G401.6 (cell line): Measurements from ENCODE around the gene TFDP1.
"Not testable (repeated sequence)": the region's sequence is repeated elsewhere in the genome, so short reads cannot be mapped to it uniquely, and the experiment has no call there.

Experiments used
- FAIRE-seq: peaks from 2 replicates; lab custom pipeline; 2012; peaks lifted over from hg19 to GRCh38; lab: Jason Lieb, UNC

The TFDP1 gene

GRCh38 chr13:113567681-113568080, 16.9 kb upstream of the TFDP1 start:
- no peak for FAIRE-seq

- FAIRE-seq = no peak
Observed at GRCh38 chr13:113573065-113573464, 11.5 kb upstream of the TFDP1 start.

GRCh38 chr13:113576597-113576996, 8.0 kb upstream of the TFDP1 start:
- no peak for FAIRE-seq

GRCh38 chr13:113577881-113578435, 6.6 kb upstream of the TFDP1 start:
- FAIRE-seq = no peak

- no peak for FAIRE-seq
Observed at GRCh38 chr13:113579686-113580085, 4.9 kb upstream of the TFDP1 start.

GRCh38 chr13:113581871-113582270, 2.7 kb upstream of the TFDP1 start:
- FAIRE-seq = no peak

GRCh38 chr13:113582841-113583631, 1.5 kb upstream of the TFDP1 start:
- no peak for FAIRE-seq

GRCh38 chr13:113584870-113585671, 518 bp downstream of the TFDP1 start:
- FAIRE-seq = no peak

- no peak for FAIRE-seq
Observed at GRCh38 chr13:113585896-113586295, 1.3 kb downstream of the TFDP1 start.

GRCh38 chr13:113586661-113587479, 2.3 kb downstream of the TFDP1 start:
- FAIRE-seq = no peak

GRCh38 chr13:113588394-113589111, 4.0 kb downstream of the TFDP1 start:
- FAIRE-seq = no peak

- no peak for FAIRE-seq
Observed at GRCh38 chr13:113589251-113589960, 4.9 kb downstream of the TFDP1 start.

- no peak for FAIRE-seq
Observed at GRCh38 chr13:113589961-113590339, 5.4 kb downstream of the TFDP1 start.

- FAIRE-seq = no peak
Observed at GRCh38 chr13:113591750-113592149, 7.2 kb downstream of the TFDP1 start.

- FAIRE-seq = no peak
Observed at GRCh38 chr13:113592571-113592970, 8.0 kb downstream of the TFDP1 start.

- not testable (repeated sequence) for FAIRE-seq
Observed at GRCh38 chr13:113594066-113594821, 9.7 kb downstream of the TFDP1 start.

GRCh38 chr13:113595131-113595530, 10.6 kb downstream of the TFDP1 start:
- no peak for FAIRE-seq

- no peak for FAIRE-seq
Observed at GRCh38 chr13:113596321-113597200, 12.0 kb downstream of the TFDP1 start.

GRCh38 chr13:113597391-113598080, 13.0 kb downstream of the TFDP1 start:
- no peak for FAIRE-seq
